Rectal smooth muscle tissue (tissue), 1 donor: ENCODE data around the gene ADAMTS16.

Source experiments
- H3K27ac ChIP-seq: one replicate; pipeline ENCODE4 v1.7.0; 2013; ENCODE audit warnings: low read depth, low read length, inconsistent platforms
- H3K27me3 ChIP-seq: one replicate; pipeline ENCODE4 v1.7.0; 2013; ENCODE audit warnings: low read length; ENCODE audit not compliant: control insufficient read depth, insufficient read depth
- H3K36me3 ChIP-seq: one replicate; pipeline ENCODE4 v1.7.0; 2013; ENCODE audit warnings: low read length; ENCODE audit not compliant: control insufficient read depth, insufficient read depth
- H3K4me1 ChIP-seq: one replicate; pipeline ENCODE4 v1.7.0; 2013; ENCODE audit warnings: low read length; ENCODE audit not compliant: control insufficient read depth, insufficient read depth
- H3K4me3 ChIP-seq: one replicate; pipeline ENCODE4 v1.7.0; 2013; ENCODE audit warnings: low read length
- H3K9ac ChIP-seq: one replicate; pipeline ENCODE4 v1.7.0; 2013; ENCODE audit warnings: low read length

ADAMTS16 gene

GRCh38 chr5:5198135-5198534 lies 58.0 kb downstream of the ADAMTS16 start:
- H3K9ac ChIP-seq = no peak overlapping the region
- H3K27ac ChIP-seq = no peak overlapping the region
- H3K4me1 ChIP-seq = no peaks in the 10 kb centered on the region
- H3K27me3 ChIP-seq = no peaks in the 10 kb centered on the region
- H3K36me3 ChIP-seq = no peaks in the 10 kb centered on the region
- H3K4me3 ChIP-seq = no peak overlapping the region

GRCh38 chr5:5198815-5199214 lies 58.7 kb downstream of the ADAMTS16 start:
- H3K27me3 ChIP-seq = no peaks in the 10 kb centered on the region
- H3K27ac ChIP-seq = no peak overlapping the region

DNA sequence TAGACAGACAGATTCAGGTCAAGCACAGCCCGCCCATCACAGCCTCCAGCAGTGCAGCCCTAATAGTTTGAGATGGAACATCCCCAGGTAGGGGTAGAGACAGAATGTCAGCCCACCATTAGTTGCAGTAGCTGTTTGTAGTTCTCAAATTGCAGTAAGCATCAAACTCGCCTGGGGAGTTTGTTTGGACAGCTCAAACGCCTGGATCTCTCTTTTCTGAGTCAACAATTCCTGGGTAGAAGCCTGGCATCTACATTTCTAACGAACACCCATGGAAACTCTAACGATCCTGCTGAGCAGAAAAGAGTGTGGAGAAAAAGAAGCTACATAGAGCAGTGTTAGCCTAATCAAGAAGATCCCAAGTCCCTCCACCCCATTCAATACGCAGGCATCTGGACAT lies 59.4 kb downstream of the ADAMTS16 start:
- Histone ChIP-seq H3K4me3 (no peak overlapping the region), H3K9ac (no peak overlapping the region), H3K4me1 (no peaks in the 10 kb centered on the region), H3K36me3 (no peaks in the 10 kb centered on the region), H3K27me3 (no peaks in the 10 kb centered on the region), H3K27ac (no peak overlapping the region)

More at GRCh38 chr5:5198815-5199214, 58.7 kb downstream of the ADAMTS16 start:
- Histone ChIP-seq H3K9ac (no peak overlapping the region), H3K4me1 (no peaks in the 10 kb centered on the region), H3K36me3 (no peaks in the 10 kb centered on the region), H3K4me3 (no peak overlapping the region)

- Histone ChIP-seq H3K4me3 (no peak overlapping the region), H3K36me3 (no peaks in the 10 kb centered on the region), H3K4me1 (no peaks in the 10 kb centered on the region), H3K27me3 (no peaks in the 10 kb centered on the region), H3K9ac (no peak overlapping the region), H3K27ac (no peak overlapping the region)
Observed at GRCh38 chr5:5200133-5200532, 60.0 kb downstream of the ADAMTS16 start.

DNA sequence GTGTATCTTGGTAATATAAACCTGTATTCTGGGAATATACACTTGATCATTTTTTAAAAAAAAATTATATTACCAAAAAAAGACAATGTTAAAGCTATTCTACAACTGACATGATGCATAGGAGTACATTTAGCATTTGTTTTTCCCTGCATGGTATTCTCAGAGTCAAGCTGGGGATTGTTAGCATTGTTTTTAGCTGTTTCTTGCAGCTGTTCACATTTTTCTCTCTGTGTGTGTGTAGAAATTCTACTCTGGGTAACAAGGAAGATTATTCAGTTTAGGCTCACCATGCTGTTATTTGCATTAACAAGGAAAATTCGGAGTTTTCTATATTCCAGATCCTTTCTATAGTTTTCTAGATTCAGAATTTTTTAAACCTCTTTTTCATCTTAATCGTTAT lies 62.2 kb downstream of the ADAMTS16 start:
- no peak overlapping the region for H3K27ac ChIP-seq
- H3K36me3 ChIP-seq = no peaks in the 10 kb centered on the region
- no peaks in the 10 kb centered on the region for H3K27me3 ChIP-seq
- H3K4me3 ChIP-seq = no peak overlapping the region
- no peak overlapping the region for H3K9ac ChIP-seq
- no peaks in the 10 kb centered on the region for H3K4me1 ChIP-seq

DNA sequence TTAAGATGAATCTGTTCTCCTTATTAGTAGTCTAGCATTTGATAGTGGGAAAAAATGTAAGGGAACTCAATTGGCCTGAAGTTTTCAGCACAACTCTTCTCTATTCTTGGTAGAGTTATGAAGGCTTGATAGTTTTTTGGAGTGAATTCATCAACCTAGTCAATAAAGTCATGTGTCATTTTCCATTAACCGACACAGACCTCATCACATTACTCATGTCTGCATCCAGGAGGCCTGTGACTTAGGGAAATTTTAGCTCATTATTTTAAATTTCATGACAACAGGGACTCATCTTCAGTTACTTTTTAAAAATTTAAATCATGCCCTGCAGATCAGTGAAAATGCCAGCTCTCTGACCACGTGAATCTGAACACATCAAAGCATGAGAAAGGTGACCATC lies 63.3 kb downstream of the ADAMTS16 start:
- H3K4me1 ChIP-seq = no peaks in the 10 kb centered on the region
- H3K9ac ChIP-seq = no peak overlapping the region
- H3K4me3 ChIP-seq = no peak overlapping the region
- no peak overlapping the region for H3K27ac ChIP-seq
- H3K27me3 ChIP-seq = no peaks in the 10 kb centered on the region
- H3K36me3 ChIP-seq = no peaks in the 10 kb centered on the region

DNA sequence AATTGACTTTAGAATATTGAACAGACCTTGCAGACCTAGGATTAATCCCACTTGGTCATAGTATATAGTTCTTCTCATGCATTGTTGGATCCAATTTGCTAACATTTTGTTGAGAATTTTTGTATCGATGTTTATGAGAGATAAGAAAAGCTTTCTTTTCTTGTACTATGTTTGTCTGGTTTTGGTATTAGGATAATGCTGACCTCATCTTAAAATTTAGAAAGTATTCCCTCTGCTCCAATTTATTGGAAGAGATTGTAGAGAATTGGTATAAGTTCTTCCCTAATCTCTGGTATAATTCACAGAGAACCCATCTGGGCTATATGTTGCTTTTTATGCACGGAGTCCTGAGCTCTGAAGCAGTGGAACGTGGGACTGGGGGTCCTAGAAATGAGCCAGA lies 67.7 kb downstream of the ADAMTS16 start:
- no peak overlapping the region for H3K9ac ChIP-seq
- H3K27me3 ChIP-seq = no peaks in the 10 kb centered on the region

GRCh38 chr5:5209089-5209488 lies 69.0 kb downstream of the ADAMTS16 start:
- H3K4me3 ChIP-seq = no peak overlapping the region
- no peaks in the 10 kb centered on the region for H3K36me3 ChIP-seq
- no peak overlapping the region for H3K27ac ChIP-seq
- no peaks in the 10 kb centered on the region for H3K27me3 ChIP-seq
- no peak overlapping the region for H3K9ac ChIP-seq
- H3K4me1 ChIP-seq = no peaks in the 10 kb centered on the region

More for the DNA sequence above, 67.7 kb downstream of the ADAMTS16 start:
- Histone ChIP-seq H3K27ac (no peak overlapping the region), H3K36me3 (no peaks in the 10 kb centered on the region), H3K4me1 (no peaks in the 10 kb centered on the region), H3K4me3 (no peak overlapping the region)

GRCh38 chr5:5209510-5210286 lies 69.6 kb downstream of the ADAMTS16 start:
- Histone ChIP-seq H3K9ac (no peak overlapping the region), H3K27ac (no peak overlapping the region), H3K4me3 (no peak overlapping the region), H3K4me1 (no peaks in the 10 kb centered on the region), H3K27me3 (no peaks in the 10 kb centered on the region), H3K36me3 (no peaks in the 10 kb centered on the region)

GRCh38 chr5:5217371-5217770 lies 77.2 kb downstream of the ADAMTS16 start:
- Histone ChIP-seq H3K9ac (no peak overlapping the region), H3K4me1 (no peaks in the 10 kb centered on the region), H3K27me3 (no peaks in the 10 kb centered on the region), H3K4me3 (no peak overlapping the region), H3K36me3 (no peaks in the 10 kb centered on the region), H3K27ac (no peak overlapping the region)

- no peaks in the 10 kb centered on the region for H3K36me3 ChIP-seq
- no peak overlapping the region for H3K27ac ChIP-seq
- no peaks in the 10 kb centered on the region for H3K27me3 ChIP-seq
- H3K4me3 ChIP-seq = no peak overlapping the region
- no peaks in the 10 kb centered on the region for H3K4me1 ChIP-seq
- no peak overlapping the region for H3K9ac ChIP-seq
Observed at GRCh38 chr5:5218396-5218795, 78.3 kb downstream of the ADAMTS16 start.

- no peaks in the 10 kb centered on the region for H3K4me1 ChIP-seq
- no peak overlapping the region for H3K9ac ChIP-seq
- no peaks in the 10 kb centered on the region for H3K27me3 ChIP-seq
- no peak overlapping the region for H3K4me3 ChIP-seq
- no peaks in the 10 kb centered on the region for H3K36me3 ChIP-seq
- H3K27ac ChIP-seq = no peak overlapping the region
Observed at GRCh38 chr5:5219541-5219940, 79.4 kb downstream of the ADAMTS16 start.

GRCh38 chr5:5220901-5221631 lies 80.9 kb downstream of the ADAMTS16 start:
- H3K27me3 ChIP-seq = no peaks in the 10 kb centered on the region
- no peaks in the 10 kb centered on the region for H3K36me3 ChIP-seq
- no peak overlapping the region for H3K4me3 ChIP-seq
- H3K9ac ChIP-seq = no peak overlapping the region
- H3K27ac ChIP-seq = no peak overlapping the region
- H3K4me1 ChIP-seq = no peaks in the 10 kb centered on the region
